Uterus (tissue), 2 donors: Measurements from ENCODE around the gene CTLA4.

Source experiments
- CTCF ChIP-seq, 4 experiments: fragments of 200-600 bp in 2 of 4; fragments of 450-650 bp in 2 of 4; sonication (generic) in 2 of 4; IDR thresholded peaks; one replicate each; pipeline ENCODE4 v1.5.1; 2016 to 2019; ENCODE audit warnings: antibody characterized with exemption in 4 of 4, mild to moderate bottlenecking in 2 of 4, moderate library complexity in 1 of 4
- POLR2A ChIP-seq, 2 donors: fragments of 450-650 bp; IDR thresholded peaks; one replicate each; pipeline ENCODE4 v1.6.1; 2016; ENCODE audit warnings: antibody characterized with exemption in 2 of 2, mild to moderate bottlenecking in 1 of 2, moderate library complexity in 1 of 2

- TF ChIP-seq POLR2A (IDR thresholded peaks at IDR 0.05) (no peak), CTCF (IDR thresholded peaks at IDR 0.05) (no peak)
Observed at GRCh38 chr2:203908797-203909185, 41.2 kb downstream of the CTLA4 start.
